ENCODE measurements around the gene EHBP1L1.

Gene EHBP1L1

GRCh38 chr11:65584723-65585171 is 8.9 kb downstream of the EHBP1L1 start:
- DNase-seq = no peak
- no peaks in the 10 kb centered on the region for H3K27me3 Mint-ChIP-seq
- peaks cover 57 to 71% of the 10 kb centered on the region in 2 donors for H3K4me1 Mint-ChIP-seq
- H3K4me3 Mint-ChIP-seq = no peak overlapping the region
- peaks cover 57 to 80% of the 10 kb centered on the region in 2 donors for H3K36me3 Mint-ChIP-seq
- no peak for ATAC-seq (replicated peaks)
- H3K27ac Mint-ChIP-seq = peak overlapping the region; percentile 44
- no peaks in the 10 kb centered on the region for H3K9me3 Mint-ChIP-seq

DNA sequence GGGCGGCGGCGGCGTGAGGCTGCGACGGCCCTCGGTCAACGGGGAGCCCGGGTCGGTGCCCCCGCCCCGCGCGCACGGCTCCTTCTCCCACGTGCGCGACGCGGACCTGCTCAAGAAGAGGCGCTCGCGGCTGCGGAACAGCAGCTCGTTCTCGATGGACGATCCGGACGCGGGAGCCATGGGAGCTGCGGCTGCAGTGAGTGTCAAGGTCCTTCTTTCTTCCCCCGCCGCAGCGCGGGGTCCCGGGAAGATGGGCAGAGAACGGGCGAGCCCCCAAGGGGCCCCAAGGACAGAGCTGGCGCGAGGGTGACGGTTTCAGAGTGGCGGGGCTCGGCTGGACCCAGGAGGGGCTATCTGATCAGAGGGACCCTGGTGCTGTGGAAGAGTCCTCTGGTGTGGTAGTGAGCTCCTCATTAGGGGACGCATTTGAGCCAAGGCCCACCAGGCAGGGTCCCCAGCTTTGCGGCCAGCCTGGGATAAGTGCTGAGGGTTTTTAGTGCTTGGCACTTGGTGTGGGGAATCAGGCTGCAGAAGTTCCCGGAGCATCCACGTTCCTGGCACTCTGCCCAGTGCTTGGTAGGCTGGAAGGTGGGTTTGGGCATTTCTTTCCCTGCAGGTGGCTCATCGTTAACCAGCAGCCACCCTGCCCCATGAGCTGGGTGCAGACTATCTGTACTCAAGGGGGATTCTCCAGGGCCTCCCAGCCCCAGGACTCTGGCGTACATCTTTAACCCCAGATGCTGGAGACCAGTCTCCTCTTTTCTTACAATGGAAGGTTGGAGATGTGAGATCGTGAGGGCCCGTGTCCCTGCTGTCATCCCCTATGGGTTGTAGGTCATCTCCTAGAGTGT is 9.8 kb downstream of the EHBP1L1 start:
- peaks cover 58 to 78% of the 10 kb centered on the region in 2 donors for H3K36me3 Mint-ChIP-seq
- H3K27ac Mint-ChIP-seq = peak overlapping the region; percentile 97
- H3K4me1 Mint-ChIP-seq = peaks cover 61 to 74% of the 10 kb centered on the region in 2 donors
- H3K27me3 Mint-ChIP-seq = no peaks in the 10 kb centered on the region
- no peak for DNase-seq
- no peaks in the 10 kb centered on the region for H3K9me3 Mint-ChIP-seq
- H3K4me3 Mint-ChIP-seq = peak overlapping the region; percentile 28 to 56
- no peak for ATAC-seq (replicated peaks)

GRCh38 chr11:65586247-65586630 is 10.4 kb downstream of the EHBP1L1 start:
- Mint-ChIP-seq H3K4me3 (peak overlapping the region; percentile 28 to 56), H3K36me3 (peaks cover 60 to 74% of the 10 kb centered on the region in 2 donors), H3K4me1 (peaks cover 60 to 70% of the 10 kb centered on the region in 2 donors), H3K9me3 (no peaks in the 10 kb centered on the region), H3K27ac (peak overlapping the region; percentile 97), H3K27me3 (no peaks in the 10 kb centered on the region)
- DNase-seq (no peak), ATAC-seq (replicated peaks) (no peak)

DNA sequence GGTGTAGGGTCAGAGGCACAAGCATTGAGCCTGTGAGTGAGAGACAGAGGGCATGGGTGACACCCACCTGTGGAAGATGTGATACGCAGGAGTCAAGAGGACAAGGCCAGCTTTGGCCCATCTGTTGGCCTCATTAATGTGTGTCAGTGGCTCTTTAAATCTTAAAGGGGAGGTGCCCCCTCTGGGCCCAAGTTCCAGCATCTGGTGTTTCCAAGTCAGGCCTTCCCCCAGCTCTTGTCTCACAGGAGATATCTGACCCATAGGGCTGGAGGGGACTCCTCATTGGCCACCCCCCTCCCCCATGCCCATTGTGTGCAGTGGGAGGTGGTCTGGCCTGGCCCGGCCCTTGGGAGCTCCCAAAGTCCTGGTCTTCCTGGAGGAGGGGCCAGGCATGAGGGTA is 10.8 kb downstream of the EHBP1L1 start:
- peaks cover 58 to 67% of the 10 kb centered on the region in 2 donors for H3K4me1 Mint-ChIP-seq
- ATAC-seq (replicated peaks) (no peak), DNase-seq (no peak)
- peak overlapping the region; percentile 57 to 66 for H3K4me3 Mint-ChIP-seq
- peak overlapping the region; percentile 97 for H3K27ac Mint-ChIP-seq
- H3K9me3 Mint-ChIP-seq = no peaks in the 10 kb centered on the region
- H3K27me3 Mint-ChIP-seq = no peaks in the 10 kb centered on the region
- peaks cover 58 to 76% of the 10 kb centered on the region in 2 donors for H3K36me3 Mint-ChIP-seq

DNA sequence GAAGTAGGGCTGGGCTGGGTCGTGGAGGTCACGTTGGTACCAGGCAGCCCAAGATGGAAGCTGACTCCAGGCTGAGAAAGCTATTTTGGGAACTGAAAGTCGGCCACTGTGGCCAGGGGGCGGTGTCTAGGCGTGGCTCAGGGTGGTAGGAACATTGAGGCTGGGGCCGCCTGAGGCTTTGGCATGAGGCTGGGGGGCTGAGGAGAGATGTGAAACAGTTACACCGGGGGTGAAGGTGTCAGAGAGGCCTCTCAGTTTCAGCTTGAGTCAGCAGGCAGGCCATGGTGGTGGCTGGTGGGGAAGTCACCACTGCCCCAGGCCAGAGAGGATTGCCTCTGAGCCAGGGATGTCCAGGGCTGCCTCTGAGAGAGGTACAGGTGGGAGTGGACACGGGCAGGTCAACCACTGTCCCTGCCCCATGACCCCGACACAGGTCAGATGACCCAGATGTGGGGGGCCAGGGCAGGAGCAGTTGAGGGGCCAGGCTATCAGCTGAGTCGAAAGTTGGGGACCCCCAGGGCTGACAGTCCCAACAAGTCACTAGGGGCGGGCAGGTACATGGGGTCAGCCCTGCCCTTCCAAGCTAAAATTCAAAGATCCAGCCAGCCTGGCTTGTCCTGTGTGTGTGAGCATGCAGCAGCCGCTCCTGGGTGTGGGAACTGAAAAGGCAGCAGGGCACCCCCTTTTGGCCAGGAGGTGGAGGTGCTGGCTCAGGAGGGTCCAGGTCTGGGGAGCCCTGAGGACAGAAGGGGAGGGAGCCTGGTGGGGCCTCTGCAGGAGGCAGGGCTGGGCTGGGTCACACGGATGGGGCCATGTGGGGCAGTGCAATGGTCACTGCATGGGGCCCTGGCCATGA is 12.6 kb downstream of the EHBP1L1 start:
- ATAC-seq (replicated peaks) = peak; percentile 88 to 89
- peak; percentile 92 for DNase-seq
- Mint-ChIP-seq H3K36me3 (peaks cover 47 to 68% of the 10 kb centered on the region in 2 donors), H3K27ac (peak overlapping the region; percentile 97), H3K4me3 (peak overlapping the region; percentile 78), H3K9me3 (no peaks in the 10 kb centered on the region), H3K4me1 (peaks cover 44 to 63% of the 10 kb centered on the region in 2 donors), H3K27me3 (no peaks in the 10 kb centered on the region)

- DNase-seq = peak; percentile 64
- H3K27me3 Mint-ChIP-seq = no peaks in the 10 kb centered on the region
- peaks cover 40 to 68% of the 10 kb centered on the region in 2 donors for H3K4me1 Mint-ChIP-seq
- ATAC-seq (replicated peaks) = peak; percentile 35 to 43
- H3K4me3 Mint-ChIP-seq = peak overlapping the region; percentile 78
- H3K27ac Mint-ChIP-seq = peak overlapping the region; percentile 97
- peaks cover 45 to 67% of the 10 kb centered on the region in 2 donors for H3K36me3 Mint-ChIP-seq
- H3K9me3 Mint-ChIP-seq = no peaks in the 10 kb centered on the region
These were observed 13.8 kb downstream of the EHBP1L1 start for GRCh38 chr11:65589444-65590239.

DNA sequence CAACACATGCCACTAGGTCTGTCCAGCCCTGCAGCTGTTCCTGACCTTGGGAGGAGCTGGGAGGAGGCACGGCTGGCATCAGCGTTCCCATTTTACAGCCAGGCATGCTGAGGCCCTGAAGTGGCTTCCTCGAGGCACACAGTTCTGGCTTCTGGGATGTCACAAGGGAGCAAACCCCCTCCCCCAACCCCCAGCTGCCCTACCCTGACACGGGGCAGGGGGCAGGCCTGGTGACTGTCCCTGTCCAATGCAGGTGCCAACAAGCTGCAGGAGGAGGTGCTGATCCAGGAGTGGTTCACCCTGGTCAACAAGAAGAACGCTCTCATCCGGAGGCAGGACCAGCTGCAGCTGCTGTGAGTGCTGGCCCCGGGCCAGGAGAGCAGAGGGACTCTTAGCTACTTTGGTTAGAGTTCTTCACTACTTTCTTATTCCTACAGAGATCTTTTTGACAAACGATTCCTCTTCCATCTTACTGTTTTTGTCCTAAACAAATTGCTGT is 14.4 kb downstream of the EHBP1L1 start:
- H3K27ac Mint-ChIP-seq = peak overlapping the region; percentile 76
- H3K4me1 Mint-ChIP-seq = peaks cover 43 to 74% of the 10 kb centered on the region in 2 donors
- H3K27me3 Mint-ChIP-seq = no peaks in the 10 kb centered on the region
- peaks cover 48 to 70% of the 10 kb centered on the region in 2 donors for H3K36me3 Mint-ChIP-seq
- ATAC-seq (replicated peaks) (no peak), DNase-seq (no peak)
- H3K4me3 Mint-ChIP-seq = no peak overlapping the region
- H3K9me3 Mint-ChIP-seq = no peaks in the 10 kb centered on the region

DNA sequence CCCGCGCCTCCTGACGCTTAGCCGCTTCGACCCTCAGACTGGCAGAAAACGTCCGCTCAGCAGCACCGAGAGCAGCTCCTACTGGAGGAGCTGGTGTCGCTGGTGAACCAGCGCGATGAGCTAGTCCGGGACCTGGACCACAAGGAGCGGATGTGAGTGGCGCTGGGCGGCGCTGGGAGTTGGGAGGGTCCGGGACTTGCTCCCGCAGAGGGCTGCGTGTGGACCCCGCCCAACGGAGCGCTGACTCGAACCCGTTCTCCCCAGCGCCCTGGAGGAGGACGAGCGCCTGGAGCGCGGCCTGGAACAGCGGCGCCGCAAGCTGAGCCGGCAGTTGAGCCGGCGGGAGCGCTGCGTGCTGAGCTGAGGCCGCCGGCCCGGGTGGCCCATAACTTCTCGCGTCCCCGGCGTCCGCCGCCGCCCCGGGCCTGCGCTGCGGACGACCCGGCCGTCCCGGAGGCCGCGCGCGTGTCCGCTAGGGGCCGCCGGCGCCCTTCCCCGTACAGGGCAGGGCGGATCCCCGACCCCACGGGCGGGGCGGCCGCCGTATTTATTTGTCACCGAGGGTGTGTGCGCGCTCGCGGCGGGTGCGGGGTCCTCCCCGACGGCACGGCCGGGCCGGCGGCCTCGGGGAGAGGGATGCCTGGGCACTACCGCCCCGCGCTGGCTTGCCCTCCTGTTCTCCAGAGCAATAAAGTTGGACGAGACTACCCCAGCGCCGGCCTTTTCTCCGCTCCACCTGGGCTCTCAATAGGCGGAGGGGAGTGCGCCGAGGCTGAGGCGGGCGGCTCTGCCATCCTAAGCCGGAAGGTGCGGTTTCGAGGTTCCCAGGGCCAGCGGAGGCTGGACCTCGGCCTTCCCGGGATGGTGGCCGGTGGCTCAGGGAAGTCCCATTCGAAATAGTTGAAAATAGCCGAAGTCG is 16.3 kb downstream of the EHBP1L1 start:
- H3K4me1 Mint-ChIP-seq = peaks cover 37 to 64% of the 10 kb centered on the region in 2 donors
- peaks cover 41 to 65% of the 10 kb centered on the region in 2 donors for H3K36me3 Mint-ChIP-seq
- H3K27ac Mint-ChIP-seq = no peak overlapping the region
- ATAC-seq (replicated peaks) (no peak), DNase-seq (no peak)
- no peaks in the 10 kb centered on the region for H3K27me3 Mint-ChIP-seq
- no peaks in the 10 kb centered on the region for H3K9me3 Mint-ChIP-seq
- H3K4me3 Mint-ChIP-seq = no peak overlapping the region

GRCh38 chr11:65592858-65593517 is 17.1 kb downstream of the EHBP1L1 start:
- Mint-ChIP-seq H3K27me3 (no peaks in the 10 kb centered on the region), H3K9me3 (no peaks in the 10 kb centered on the region), H3K4me3 (no peak overlapping the region), H3K27ac (peak overlapping the region; percentile 51), H3K4me1 (peaks cover 30 to 56% of the 10 kb centered on the region in 2 donors), H3K36me3 (peaks cover 47 to 64% of the 10 kb centered on the region in 2 donors)
- ATAC-seq (replicated peaks) (no peak), DNase-seq (no peak)

DNA sequence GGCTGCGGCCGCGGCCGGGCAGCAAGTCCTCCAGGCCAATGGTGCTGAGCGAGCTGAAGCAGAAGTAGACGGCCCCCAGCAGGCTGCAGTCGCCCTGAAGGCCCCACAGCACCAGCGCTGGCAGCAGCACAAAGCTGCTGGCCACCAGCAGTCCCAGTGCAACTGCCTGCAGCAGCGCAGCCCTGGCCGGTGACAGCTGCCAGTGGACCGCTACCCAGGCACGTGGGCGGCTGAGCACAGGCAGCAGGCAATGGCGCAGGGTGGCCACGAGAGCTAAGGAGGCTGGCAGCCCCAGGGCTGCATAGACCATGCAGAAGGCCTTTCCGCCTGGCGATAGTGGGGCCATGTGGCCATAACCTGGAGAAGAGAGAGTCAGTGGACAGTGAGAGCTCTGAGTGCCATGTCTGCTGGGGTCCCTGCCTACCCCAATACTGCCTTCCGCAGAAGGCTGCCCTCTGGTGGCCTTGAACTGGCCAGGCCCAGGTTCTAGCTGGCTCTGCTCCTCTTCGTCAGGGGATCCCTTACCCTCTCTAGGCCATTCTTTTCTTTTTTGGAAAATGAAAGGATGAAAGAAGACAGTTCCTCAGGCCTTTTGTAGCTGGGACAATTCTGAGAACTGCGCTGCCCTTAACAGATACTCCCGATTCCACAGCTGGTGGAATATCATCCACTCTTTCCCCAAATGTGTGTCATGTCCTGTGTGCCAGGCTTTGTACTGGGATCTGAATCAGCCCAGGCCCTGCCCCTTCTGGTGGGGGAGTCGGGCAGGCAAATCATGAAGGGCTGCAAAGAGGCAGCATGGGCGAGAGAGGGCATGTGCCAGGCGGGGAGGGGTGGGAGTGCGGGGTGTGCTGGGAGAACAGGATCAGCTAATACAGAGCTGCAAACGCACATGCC is 17.9 kb downstream of the EHBP1L1 start:
- Mint-ChIP-seq H3K27me3 (no peaks in the 10 kb centered on the region), H3K4me3 (no peak overlapping the region), H3K27ac (peak overlapping the region; percentile 51), H3K4me1 (peaks cover 23 to 48% of the 10 kb centered on the region in 2 donors), H3K9me3 (no peaks in the 10 kb centered on the region), H3K36me3 (peaks cover 42 to 61% of the 10 kb centered on the region in 2 donors)
- DNase-seq (no peak), ATAC-seq (replicated peaks) (peak; percentile 28 to 61)

DNA sequence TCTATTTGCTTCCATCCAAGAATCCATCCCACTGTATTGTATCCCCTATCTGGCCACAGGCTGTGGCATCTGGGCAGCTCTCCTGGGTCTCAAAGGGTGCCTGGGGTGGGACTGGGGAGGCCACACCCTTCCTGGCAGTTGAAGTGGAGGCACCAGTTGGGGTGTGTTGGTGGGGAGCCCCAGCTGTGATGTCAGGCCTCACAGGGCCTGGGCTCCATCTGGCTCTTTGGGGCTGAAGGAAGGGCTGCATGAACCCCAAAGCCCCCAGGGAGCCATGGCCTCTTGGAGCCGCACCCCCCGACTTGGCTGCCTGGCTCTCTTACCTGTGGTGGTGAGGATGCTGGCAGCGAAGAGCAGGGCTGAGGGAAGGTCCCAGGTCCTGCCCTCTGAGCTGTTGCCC is 19.3 kb downstream of the EHBP1L1 start:
- ATAC-seq (replicated peaks) (peak in 1 of 2 donors; percentile 14), DNase-seq (no peak)
- Mint-ChIP-seq H3K4me3 (no peak overlapping the region), H3K27ac (peak overlapping the region; percentile 31), H3K9me3 (no peaks in the 10 kb centered on the region), H3K4me1 (peaks cover 14 to 35% of the 10 kb centered on the region in 2 donors), H3K36me3 (peaks cover 39 to 56% of the 10 kb centered on the region in 2 donors), H3K27me3 (no peaks in the 10 kb centered on the region)
